ENCODE data around the gene IER3.
"Not testable (repeated sequence)": the region's sequence is repeated elsewhere in the genome, so short reads cannot be mapped to it uniquely, and the experiment has no call there.

IER3 gene

GRCh38 chr6:30763618-30764489 lies 19.5 kb upstream of the IER3 start:
- TF ChIP-seq CTCF (IDR thresholded peaks at IDR 0.05; ENCODE audit: control insufficient read depth, extremely low read depth, insufficient read depth): no peak
- H3K4me3 ChIP-seq (ENCODE audit: low read depth, low read length): no peak overlapping the region
- no peak for DNase-seq (ENCODE audit: low read depth)

GRCh38 chr6:30763155-30763617 lies 18.8 kb upstream of the IER3 start:
- TF ChIP-seq CTCF (IDR thresholded peaks at IDR 0.05; ENCODE audit: control insufficient read depth, extremely low read depth, insufficient read depth): no peak
- no peak overlapping the region for H3K4me3 ChIP-seq (ENCODE audit: low read depth, low read length)
- DNase-seq (ENCODE audit: low read depth): no peak

GRCh38 chr6:30761791-30762429 lies 17.6 kb upstream of the IER3 start:
- no peak for TF ChIP-seq CTCF (IDR thresholded peaks at IDR 0.05; ENCODE audit: control insufficient read depth, extremely low read depth, insufficient read depth)
- no peak for DNase-seq (ENCODE audit: low read depth)
- H3K4me3 ChIP-seq (ENCODE audit: low read depth, low read length): no peak overlapping the region

- DNase-seq (ENCODE audit: low read depth): no peak
- TF ChIP-seq CTCF (IDR thresholded peaks at IDR 0.05; ENCODE audit: control insufficient read depth, extremely low read depth, insufficient read depth): no peak
- H3K4me3 ChIP-seq (ENCODE audit: low read depth, low read length): no peak overlapping the region
Observed at GRCh38 chr6:30760549-30760948, 16.2 kb upstream of the IER3 start.

GRCh38 chr6:30759575-30760239 lies 15.4 kb upstream of the IER3 start:
- no peak for DNase-seq (ENCODE audit: low read depth)
- TF ChIP-seq CTCF (IDR thresholded peaks at IDR 0.05; ENCODE audit: control insufficient read depth, extremely low read depth, insufficient read depth): no peak
- H3K4me3 ChIP-seq (ENCODE audit: low read depth, low read length): no peak overlapping the region

GRCh38 chr6:30757261-30757904 lies 13.0 kb upstream of the IER3 start:
- DNase-seq (ENCODE audit: low read depth): no peak

GRCh38 chr6:30756405-30757003 lies 12.2 kb upstream of the IER3 start:
- not testable (repeated sequence) for H3K4me3 ChIP-seq (ENCODE audit: low read depth, low read length); DNase-seq (ENCODE audit: low read depth)

More at GRCh38 chr6:30757261-30757904, 13.0 kb upstream of the IER3 start:
- no peak overlapping the region for H3K4me3 ChIP-seq (ENCODE audit: low read depth, low read length)
- TF ChIP-seq CTCF (IDR thresholded peaks at IDR 0.05; ENCODE audit: control insufficient read depth, extremely low read depth, insufficient read depth): no peak
